Adrenal gland (tissue), 5 donors: ENCODE data around the gene B3GNT8.

ENCODE experiments used
- CTCF ChIP-seq, 6 experiments: fragments of 450-650 bp in 4 of 6; fragments of 200-600 bp in 2 of 6; sonication (generic) in 1 of 6; IDR thresholded peaks; 1 replicate in 5 of 6; 2 replicates in 1 of 6; pipeline versions ENCODE4 v1.5.1 to v1.8.0; 2016 to 2021; ENCODE audit warnings: antibody characterized with exemption in 6 of 6, mild to moderate bottlenecking in 2 of 6, moderate library complexity in 1 of 6
- POLR2A ChIP-seq, 2 donors: fragments of 450-650 bp; IDR thresholded peaks; one replicate each; pipeline ENCODE4 v1.6.1; 2017; ENCODE audit warnings: antibody characterized with exemption in 2 of 2, mild to moderate bottlenecking in 2 of 2, moderate library complexity in 1 of 2
- donor health status: DM: no; HTN: no; CAD: no.

GRCh38 chr19:41402010-41402409 is 25.2 kb downstream of the B3GNT8 start:
- TF ChIP-seq POLR2A (IDR thresholded peaks at IDR 0.05) (no peak), CTCF (IDR thresholded peaks at IDR 0.05) (no peak)
